SH-SY5Y (cell line): Measurements from ENCODE around the gene KCNC3.

Experiments used
- GATA2 ChIP-seq: IDR thresholded peaks from 2 replicates; pipeline ENCODE4 v1.6.1; 2011; ENCODE audit warnings: mild to moderate bottlenecking, low read depth, low read length
- GATA3 ChIP-seq: IDR thresholded peaks from 2 replicates; pipeline ENCODE4 v1.6.1; 2011; ENCODE audit warnings: low read depth, mild to moderate bottlenecking, low read length, moderate library complexity

GRCh38 chr19:50376166-50377050, 47.2 kb upstream of the KCNC3 start, which contains the start of gene NR1H2:
- TF ChIP-seq GATA3 = no peak
- TF ChIP-seq GATA2 = no peak
